ENCODE data around the gene ATP6V0E1. TPM values are rescaled to one million over a fixed set of nuclear protein-coding genes. Genes with fewer than 3 reads are reported as not detected.
A peak's percentile ranks its signal among the peaks of the same experiment; 100 is the strongest.

The ATP6V0E1 gene
- total RNA-seq, 4 donors from 2014 or later = 57.8 to 132 (median 97.2) TPM

GRCh38 chr5:173035904-173036707 lies 52.5 kb downstream of the ATP6V0E1 start:
- H3K9me3 ChIP-seq = no peaks in the 10 kb centered on the region
- intact Hi-C loops (cut with DNase I) = no loop called here
- DNase-seq = no peak
- H3K36me3 ChIP-seq = peaks cover 0 to 33% (median 0%) of the 10 kb centered on the region in 3 donors
- TF ChIP-seq POLR2A (IDR thresholded peaks at IDR 0.05) (no peak), CTCF (IDR thresholded peaks at IDR 0.05) (no peak)
- peak overlapping the region in 2 of 4 donors; percentile 1 to 32 for H3K4me3 ChIP-seq
- H3K4me1 ChIP-seq = peaks cover 10 to 30% (median 17%) of the 10 kb centered on the region in 3 donors
- WGBS, 2 donors = 77 to 80% methylated on average over 24 of the region's 24 CpGs
- peak overlapping the region; percentile 15 to 81 (median 64) for H3K27ac ChIP-seq
- H3K27me3 ChIP-seq = no peaks in the 10 kb centered on the region

GRCh38 chr5:173039188-173039587 lies 55.6 kb downstream of the ATP6V0E1 start:
- intact Hi-C loops (cut with DNase I) = no loop called here

DNA sequence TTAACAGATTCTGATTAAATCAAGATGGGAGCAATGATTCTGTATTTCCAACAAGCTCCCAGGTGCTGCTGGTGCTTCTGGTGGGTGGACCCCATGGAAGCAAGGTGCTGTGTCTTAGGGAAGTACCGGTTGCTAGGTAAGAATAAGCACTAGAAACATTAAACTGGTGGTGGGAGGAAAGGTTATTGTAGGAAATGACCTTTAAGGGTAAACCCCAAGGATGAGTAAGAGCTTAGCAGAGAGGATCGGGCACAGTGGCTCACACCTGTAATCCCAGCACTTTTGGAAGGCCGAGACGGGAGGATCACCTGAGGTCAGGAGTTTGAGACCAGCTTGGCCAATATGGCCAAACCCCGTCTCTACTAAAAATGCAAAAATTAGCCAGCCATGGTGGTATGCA lies 56.4 kb downstream of the ATP6V0E1 start:
- TF ChIP-seq CTCF (IDR thresholded peaks at IDR 0.05) (no peak), POLR2A (IDR thresholded peaks at IDR 0.05) (no peak)
- WGBS, 2 donors = 92 to 96% methylated on average over 5 of the region's 5 CpGs
- intact Hi-C loops (cut with DNase I) = no loop called here
- Histone ChIP-seq H3K9me3 (no peaks in the 10 kb centered on the region), H3K27me3 (no peaks in the 10 kb centered on the region), H3K4me3 (no peak overlapping the region), H3K27ac (no peak overlapping the region), H3K4me1 (peaks cover 10 to 27% (median 17%) of the 10 kb centered on the region in 3 donors), H3K36me3 (peaks cover 0 to 18% (median 0%) of the 10 kb centered on the region in 3 donors)
- DNase-seq = no peak

More at GRCh38 chr5:173039188-173039587, 55.6 kb downstream of the ATP6V0E1 start:
- H3K27ac ChIP-seq = no peak overlapping the region
- peaks cover 10 to 30% (median 17%) of the 10 kb centered on the region in 3 donors for H3K4me1 ChIP-seq
- WGBS, 2 donors = 74 to 91% methylated on average over 3 of the region's 3 CpGs
- DNase-seq = no peak
- peaks cover 0 to 25% (median 0%) of the 10 kb centered on the region in 3 donors for H3K36me3 ChIP-seq
- no peaks in the 10 kb centered on the region for H3K9me3 ChIP-seq
- H3K4me3 ChIP-seq = no peak overlapping the region
- TF ChIP-seq POLR2A (IDR thresholded peaks at IDR 0.05) (no peak), CTCF (IDR thresholded peaks at IDR 0.05) (no peak)
- no peaks in the 10 kb centered on the region for H3K27me3 ChIP-seq

GRCh38 chr5:173041881-173042762 lies 58.6 kb downstream of the ATP6V0E1 start:
- TF ChIP-seq CTCF (IDR thresholded peaks at IDR 0.05) = no peak
- TF ChIP-seq POLR2A (IDR thresholded peaks at IDR 0.05) = no peak
- Histone ChIP-seq H3K36me3 (no peaks in the 10 kb centered on the region), H3K27ac (no peak overlapping the region), H3K27me3 (no peaks in the 10 kb centered on the region), H3K4me1 (peaks cover 0 to 5% (median 2%) of the 10 kb centered on the region in 3 donors), H3K4me3 (no peak overlapping the region), H3K9me3 (no peaks in the 10 kb centered on the region)
- intact Hi-C loops (cut with DNase I) = no loop called here
- 73 to 75% methylated on average over 7 of the region's 7 CpGs for WGBS, 2 donors
- no peak for DNase-seq

DNA sequence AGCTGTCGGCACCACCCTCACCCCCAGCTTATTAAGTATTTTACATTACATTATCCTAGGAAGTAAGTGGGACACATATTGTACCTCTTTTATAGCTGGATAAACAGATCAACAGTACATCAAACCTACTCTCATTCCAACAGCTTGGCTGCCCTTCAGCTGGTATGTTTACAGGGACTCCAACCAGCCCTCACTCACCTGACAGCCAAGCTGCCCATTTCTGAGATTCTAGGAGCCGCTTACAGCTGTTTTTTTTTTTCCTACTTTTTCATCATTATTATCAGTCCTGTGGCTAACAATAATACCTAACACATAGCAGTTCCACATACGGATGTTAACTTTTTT lies 59.2 kb downstream of the ATP6V0E1 start:
- no peak for DNase-seq
- WGBS, 2 donors = 84 to 92% methylated on average over 3 of the region's 3 CpGs
- H3K27ac ChIP-seq = no peak overlapping the region
- H3K4me3 ChIP-seq = no peak overlapping the region
- H3K36me3 ChIP-seq = no peaks in the 10 kb centered on the region
- no peaks in the 10 kb centered on the region for H3K9me3 ChIP-seq
- intact Hi-C loops (cut with DNase I) = no loop called here
- no peaks in the 10 kb centered on the region for H3K27me3 ChIP-seq
- no peaks in the 10 kb centered on the region for H3K4me1 ChIP-seq
- TF ChIP-seq POLR2A (IDR thresholded peaks at IDR 0.05) (no peak), CTCF (IDR thresholded peaks at IDR 0.05) (no peak)
